ENCODE data around the gene THBS2.

- TF ChIP-seq, protein P1, sequence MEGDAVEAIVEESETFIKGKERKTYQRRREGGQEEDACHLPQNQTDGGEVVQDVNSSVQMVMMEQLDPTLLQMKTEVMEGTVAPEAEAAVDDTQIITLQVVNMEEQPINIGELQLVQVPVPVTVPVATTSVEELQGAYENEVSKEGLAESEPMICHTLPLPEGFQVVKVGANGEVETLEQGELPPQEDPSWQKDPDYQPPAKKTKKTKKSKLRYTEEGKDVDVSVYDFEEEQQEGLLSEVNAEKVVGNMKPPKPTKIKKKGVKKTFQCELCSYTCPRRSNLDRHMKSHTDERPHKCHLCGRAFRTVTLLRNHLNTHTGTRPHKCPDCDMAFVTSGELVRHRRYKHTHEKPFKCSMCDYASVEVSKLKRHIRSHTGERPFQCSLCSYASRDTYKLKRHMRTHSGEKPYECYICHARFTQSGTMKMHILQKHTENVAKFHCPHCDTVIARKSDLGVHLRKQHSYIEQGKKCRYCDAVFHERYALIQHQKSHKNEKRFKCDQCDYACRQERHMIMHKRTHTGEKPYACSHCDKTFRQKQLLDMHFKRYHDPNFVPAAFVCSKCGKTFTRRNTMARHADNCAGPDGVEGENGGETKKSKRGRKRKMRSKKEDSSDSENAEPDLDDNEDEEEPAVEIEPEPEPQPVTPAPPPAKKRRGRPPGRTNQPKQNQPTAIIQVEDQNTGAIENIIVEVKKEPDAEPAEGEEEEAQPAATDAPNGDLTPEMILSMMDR (IDR thresholded peaks at IDR 0.05), result no peak
- TF ChIP-seq ZFX (IDR thresholded peaks at IDR 0.05; ENCODE audit: borderline replicate concordance), result no peak
Observed at GRCh38 chr6:169230322-169230665, 23.4 kb downstream of the THBS2 start.
